Loucy (cell line): Measurements from ENCODE around the gene EIF2B4.

ENCODE experiments used
- H2AFZ ChIP-seq: fragments of 200-600 bp; sonication (generic); 2 replicates; pipeline ENCODE4 v1.6.0; 2016; ENCODE audit warnings: antibody characterized with exemption, mild to moderate bottlenecking, low read length, moderate library complexity
- H3F3A ChIP-seq: fragments of 200-600 bp; 2 replicates; pipeline ENCODE4 v1.6.0; 2016; ENCODE audit warnings: antibody characterized with exemption, low read depth, mild to moderate bottlenecking
- H3K27me3 ChIP-seq: fragments of 200-600 bp; sonication (generic); 2 replicates; pipeline ENCODE4 v1.6.1; 2014; ENCODE audit warnings: low read length, mild to moderate bottlenecking; ENCODE audit not compliant: insufficient read depth, poor library complexity, severe bottlenecking
- H3K36me3 ChIP-seq: fragments of 200-600 bp; sonication (generic); 2 replicates; pipeline ENCODE4 v1.6.1; 2016; ENCODE audit warnings: low read length; ENCODE audit not compliant: insufficient read depth
- H3K4me1 ChIP-seq: fragments of 200-600 bp; sonication (generic); 2 replicates; pipeline ENCODE4 v1.5.1; 2014; ENCODE audit warnings: low read length, mild to moderate bottlenecking; ENCODE audit not compliant: insufficient read depth, poor library complexity, severe bottlenecking
- H3K4me2 ChIP-seq: fragments of 200-600 bp; sonication (generic); 2 replicates; pipeline ENCODE4 v1.6.0; 2014; ENCODE audit warnings: antibody characterized with exemption, low read length, low read depth, mild to moderate bottlenecking; ENCODE audit not compliant: poor library complexity, severe bottlenecking
- H3K4me3 ChIP-seq: fragments of 200-600 bp; sonication (generic); 2 replicates; pipeline ENCODE4 v1.5.1; 2014; ENCODE audit warnings: low read length, mild to moderate bottlenecking, mixed read lengths; ENCODE audit not compliant: poor library complexity, severe bottlenecking
- H3K79me2 ChIP-seq: fragments of 200-600 bp; sonication (generic); 2 replicates; pipeline ENCODE4 v1.6.1; 2014; ENCODE audit warnings: low read length; ENCODE audit not compliant: insufficient read depth
- H3K9ac ChIP-seq: fragments of 200-600 bp; sonication (generic); 2 replicates; pipeline ENCODE4 v1.6.0; 2014; ENCODE audit warnings: mild to moderate bottlenecking, low read depth, low read length, moderate library complexity; ENCODE audit not compliant: poor library complexity, severe bottlenecking
- H3K9me2 ChIP-seq: fragments of 200-600 bp; sonication (generic); replicated peaks from 2 replicates; pipeline ENCODE4 v1.6.1; 2016; ENCODE audit warnings: low read depth, low read length, mixed read lengths
- H3K9me3 ChIP-seq: fragments of 200-600 bp; sonication (generic); 2 replicates; pipeline ENCODE4 v1.6.1; 2014; ENCODE audit warnings: mild to moderate bottlenecking, antibody characterized with exemption, low read length, low read depth; ENCODE audit not compliant: insufficient read depth
- H4K20me1 ChIP-seq: fragments of 200-600 bp; sonication (generic); 2 replicates; pipeline ENCODE4 v1.6.0; 2014; ENCODE audit warnings: antibody characterized with exemption, low read length, mild to moderate bottlenecking; ENCODE audit not compliant: insufficient read depth, poor library complexity, severe bottlenecking
- EZH2phosphoT487 ChIP-seq: fragments of 200-600 bp; IDR thresholded peaks from 2 replicates; pipeline ENCODE4 v1.6.1; 2018; ENCODE audit warnings: antibody characterized with exemption, mild to moderate bottlenecking, moderate library complexity, borderline replicate concordance
- TF ChIP-seq, protein P1 (sequence below): fragments of 200-600 bp; sonication (generic); conservative IDR thresholded peaks from 2 replicates; pipeline ENCODE4 v1.5.1; 2014; ENCODE audit warnings: mild to moderate bottlenecking, antibody characterized with exemption, low read length

Gene EIF2B4

DNA sequence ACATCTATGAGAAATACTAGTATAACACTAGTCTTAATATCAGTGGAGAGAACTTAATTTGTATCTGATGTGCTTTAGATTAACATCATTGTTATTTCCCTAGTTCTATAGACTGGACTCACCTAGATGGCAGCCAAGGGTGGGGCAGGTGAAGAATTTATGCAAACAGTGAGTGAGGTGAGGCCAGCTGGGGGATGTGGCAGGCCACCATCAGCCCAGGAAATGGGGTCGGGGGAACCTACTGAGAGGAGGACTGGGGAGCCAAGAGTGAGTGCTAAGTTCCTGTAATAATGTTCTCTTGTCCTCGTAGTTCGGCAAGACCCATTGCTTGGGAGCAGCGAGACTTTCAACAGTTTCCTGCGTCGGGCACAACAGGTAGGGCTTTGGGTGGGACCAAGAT lies 2.8 kb upstream of the EIF2B4 start:
- H3K9ac ChIP-seq, result no peak overlapping the region
- peaks cover 37% of the 10 kb centered on the region; the same call in 1 of the 2 replicates for H3K36me3 ChIP-seq
- H3K27me3 ChIP-seq, result no peaks in the 10 kb centered on the region
- H3K4me2 ChIP-seq, result peak overlapping the region; percentile 83
- H4K20me1 ChIP-seq, result peaks cover 14% of the 10 kb centered on the region
- H3K79me2 ChIP-seq, result peaks cover 51% of the 10 kb centered on the region
- TF ChIP-seq EZH2phosphoT487, result no peak
- TF ChIP-seq, protein P1, sequence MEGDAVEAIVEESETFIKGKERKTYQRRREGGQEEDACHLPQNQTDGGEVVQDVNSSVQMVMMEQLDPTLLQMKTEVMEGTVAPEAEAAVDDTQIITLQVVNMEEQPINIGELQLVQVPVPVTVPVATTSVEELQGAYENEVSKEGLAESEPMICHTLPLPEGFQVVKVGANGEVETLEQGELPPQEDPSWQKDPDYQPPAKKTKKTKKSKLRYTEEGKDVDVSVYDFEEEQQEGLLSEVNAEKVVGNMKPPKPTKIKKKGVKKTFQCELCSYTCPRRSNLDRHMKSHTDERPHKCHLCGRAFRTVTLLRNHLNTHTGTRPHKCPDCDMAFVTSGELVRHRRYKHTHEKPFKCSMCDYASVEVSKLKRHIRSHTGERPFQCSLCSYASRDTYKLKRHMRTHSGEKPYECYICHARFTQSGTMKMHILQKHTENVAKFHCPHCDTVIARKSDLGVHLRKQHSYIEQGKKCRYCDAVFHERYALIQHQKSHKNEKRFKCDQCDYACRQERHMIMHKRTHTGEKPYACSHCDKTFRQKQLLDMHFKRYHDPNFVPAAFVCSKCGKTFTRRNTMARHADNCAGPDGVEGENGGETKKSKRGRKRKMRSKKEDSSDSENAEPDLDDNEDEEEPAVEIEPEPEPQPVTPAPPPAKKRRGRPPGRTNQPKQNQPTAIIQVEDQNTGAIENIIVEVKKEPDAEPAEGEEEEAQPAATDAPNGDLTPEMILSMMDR, result no peak
- H3K9me2 ChIP-seq, result no peaks in the 10 kb centered on the region
- no peaks in the 10 kb centered on the region for H3F3A ChIP-seq
- H3K4me1 ChIP-seq, result peaks cover 34% of the 10 kb centered on the region
- H2AFZ ChIP-seq, result no peak overlapping the region
- H3K9me3 ChIP-seq, result no peaks in the 10 kb centered on the region
- H3K4me3 ChIP-seq, result no peak overlapping the region

DNA sequence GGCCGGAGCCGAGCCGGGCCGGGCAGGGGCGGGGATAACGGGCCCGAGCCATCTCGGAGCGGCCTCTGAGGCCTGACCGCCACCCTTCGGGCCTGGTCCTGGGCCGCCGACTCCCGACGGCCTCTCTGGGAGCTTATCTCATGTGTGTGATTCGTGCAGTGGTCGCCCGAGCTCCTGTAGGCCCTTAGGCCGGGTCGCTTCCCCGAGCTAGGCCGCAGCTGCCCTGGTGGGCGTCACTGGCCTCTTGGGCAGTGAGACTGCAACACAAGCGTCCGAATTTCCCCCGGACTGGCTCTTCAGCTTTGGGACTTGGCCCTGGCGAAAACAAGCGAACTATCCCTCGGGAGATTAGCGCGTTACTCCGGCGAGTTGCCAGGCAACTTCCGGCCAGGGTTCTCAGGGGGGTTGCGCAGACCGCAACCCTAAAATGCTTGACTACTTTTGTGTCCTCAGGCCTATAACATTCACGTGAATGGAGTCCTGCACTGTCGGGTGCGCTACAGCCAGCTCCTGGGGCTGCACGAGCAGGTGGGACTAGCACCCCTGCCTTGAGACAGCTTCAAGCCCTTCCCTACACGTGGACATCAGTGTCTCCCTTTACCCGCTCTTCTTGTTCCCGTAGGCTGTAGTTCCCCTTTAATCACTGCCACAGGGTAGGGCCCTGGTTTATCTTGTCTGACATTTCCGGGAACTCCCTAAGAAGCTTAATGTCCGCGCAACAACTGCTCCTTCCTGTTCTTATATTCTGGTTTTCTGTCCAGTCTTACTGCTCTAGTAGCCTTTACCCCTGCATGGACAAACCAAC lies 880 bp upstream of the EIF2B4 start:
- Histone ChIP-seq H3K27me3 (no peaks in the 10 kb centered on the region), H4K20me1 (peaks cover 18% of the 10 kb centered on the region), H2AFZ (peak overlapping the region; percentile 32; the same call in 1 of the 2 replicates), H3K4me1 (peaks cover 34% of the 10 kb centered on the region), H3K9me2 (no peaks in the 10 kb centered on the region), H3K4me3 (peak overlapping the region; percentile 96), H3K79me2 (peaks cover 54% of the 10 kb centered on the region), H3K9ac (peak overlapping the region; percentile 88), H3K9me3 (no peaks in the 10 kb centered on the region), H3K4me2 (peak overlapping the region; percentile 83), H3F3A (no peaks in the 10 kb centered on the region), H3K36me3 (peaks cover 31% of the 10 kb centered on the region; the same call in 1 of the 2 replicates)
- TF ChIP-seq, protein P1, result no peak
- no peak for TF ChIP-seq EZH2phosphoT487

DNA sequence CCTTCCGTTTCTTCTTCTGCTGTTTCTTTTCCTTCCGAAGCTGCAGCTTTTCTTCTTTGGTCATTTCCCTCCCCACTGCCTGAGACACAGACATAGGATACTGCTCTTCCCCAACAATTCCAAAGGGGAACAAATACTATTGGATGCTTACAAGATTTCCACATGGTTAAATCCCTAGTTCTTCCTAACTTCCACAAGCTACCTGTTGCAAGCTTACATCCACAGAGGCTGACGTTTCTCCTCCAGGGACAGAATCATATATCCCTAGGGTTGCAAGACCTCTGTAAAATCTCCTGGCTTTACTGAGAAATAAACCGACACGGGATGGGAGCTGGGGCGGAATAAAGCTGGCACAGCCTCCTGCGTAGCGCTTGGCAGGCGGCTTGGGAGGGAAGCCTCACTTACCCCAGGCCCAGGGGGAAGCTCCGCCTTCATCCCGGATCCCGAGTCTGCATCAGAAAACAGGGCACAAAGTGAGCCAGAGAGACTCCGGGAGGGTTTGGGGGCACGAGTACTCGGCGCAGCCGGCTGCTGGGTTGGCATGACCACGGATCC lies 590 bp downstream of the EIF2B4 start:
- H3K79me2 ChIP-seq, result peaks cover 54% of the 10 kb centered on the region
- H3K4me2 ChIP-seq, result peak overlapping the region; percentile 100
- peaks cover 18% of the 10 kb centered on the region for H4K20me1 ChIP-seq
- H3F3A ChIP-seq, result no peaks in the 10 kb centered on the region
- H2AFZ ChIP-seq, result peak overlapping the region; percentile 91
- peaks cover 18% of the 10 kb centered on the region; the same call in 1 of the 2 replicates for H3K36me3 ChIP-seq
- H3K9me2 ChIP-seq, result no peaks in the 10 kb centered on the region
- H3K4me1 ChIP-seq, result peaks cover 34% of the 10 kb centered on the region
- H3K27me3 ChIP-seq, result no peaks in the 10 kb centered on the region
- no peak for TF ChIP-seq EZH2phosphoT487
- TF ChIP-seq, protein P1, result no peak
- H3K4me3 ChIP-seq, result peak overlapping the region; percentile 96
- no peaks in the 10 kb centered on the region for H3K9me3 ChIP-seq
- peak overlapping the region; percentile 95 for H3K9ac ChIP-seq
